SK-N-SH treated with all-trans-retinoic acid at 6 μM for 48 hours (cell line): Measurements from ENCODE around the gene CEP95.
A peak's percentile ranks its signal among the peaks of the same experiment; 100 is the strongest.

Experiments
- ATAC-seq: fragments of 200-7000 bp; cut with Tn5 transposase; 3 replicates; pipeline ENCODE4 v1.9.1; 2020; ENCODE audit warnings: mild to moderate bottlenecking, moderate library complexity
- BACH2 ChIP-seq: fragments of 250-450 bp; sonication (Bioruptor Pico); IDR thresholded peaks from 2 replicates; pipeline ENCODE4 v1.9.0; 2021; ENCODE audit warnings: mild to moderate bottlenecking, borderline replicate concordance
- CREB5 ChIP-seq: fragments of 250-450 bp; sonication (Bioruptor Pico); IDR thresholded peaks from 2 replicates; pipeline ENCODE4 v1.5.1; 2020; ENCODE audit warnings: low read depth, mild to moderate bottlenecking, moderate library complexity
- ESRRG ChIP-seq: fragments of 250-450 bp; sonication (Bioruptor Pico); IDR thresholded peaks from 2 replicates; pipeline ENCODE4 v1.6.1; 2021; ENCODE audit warnings: mild to moderate bottlenecking
- ISL1 ChIP-seq: fragments of 250-450 bp; sonication (Bioruptor Pico); IDR thresholded peaks from 2 replicates; pipeline ENCODE4 v2.1.2; 2022; ENCODE audit warnings: mild to moderate bottlenecking, moderate library complexity
- POU6F1 ChIP-seq: fragments of 250-450 bp; sonication (Bioruptor Pico); IDR thresholded peaks from 2 replicates; pipeline ENCODE4 v1.8.0; 2021; ENCODE audit warnings: low read depth, mild to moderate bottlenecking, moderate library complexity, borderline replicate concordance
- RARB ChIP-seq: fragments of 250-450 bp; sonication (Bioruptor Pico); IDR thresholded peaks from 2 replicates; pipeline ENCODE4 v1.8.0; 2021; ENCODE audit warnings: mild to moderate bottlenecking, moderate library complexity
- SNAI2 ChIP-seq: fragments of 250-450 bp; sonication (Bioruptor Pico); IDR thresholded peaks from 2 replicates; pipeline ENCODE4 v1.5.0; 2020; ENCODE audit warnings: mild to moderate bottlenecking, moderate library complexity
- ZC3H10 ChIP-seq: fragments of 250-450 bp; sonication (Bioruptor Pico); IDR thresholded peaks from 2 replicates; pipeline ENCODE4 v1.5.1; 2021; ENCODE audit warnings: mild to moderate bottlenecking, moderate library complexity
- ZFP3 ChIP-seq: fragments of 250-450 bp; sonication (Bioruptor Pico); IDR thresholded peaks from 2 replicates; pipeline ENCODE4 v1.5.0; 2020; ENCODE audit warnings: mild to moderate bottlenecking, moderate library complexity
- ZFP30 ChIP-seq: fragments of 450-650 bp; formaldehyde crosslinking; IDR thresholded peaks from 2 replicates; pipeline ENCODE4 v1.5.0; 2022; ENCODE audit warnings: mild to moderate bottlenecking, moderate library complexity
- ZNF565 ChIP-seq: fragments of 450-650 bp; formaldehyde crosslinking; conservative IDR thresholded peaks from 2 replicates; pipeline ENCODE4 v1.5.0; 2020; ENCODE audit warnings: low read depth, mild to moderate bottlenecking, moderate library complexity
- ZNF8 ChIP-seq: fragments of 450-650 bp; formaldehyde crosslinking; IDR thresholded peaks from 2 replicates; pipeline ENCODE4 v1.5.0; 2020; ENCODE audit warnings: mild to moderate bottlenecking, moderate library complexity
- TF ChIP-seq, protein P1 (sequence below): fragments of 250-450 bp; sonication (Bioruptor Pico); IDR thresholded peaks from 2 replicates; pipeline ENCODE4 v1.5.0; 2020; ENCODE audit warnings: mild to moderate bottlenecking, moderate library complexity
- TF ChIP-seq, protein P2 (sequence below): fragments of 250-450 bp; sonication (Bioruptor Pico); IDR thresholded peaks from 2 replicates; pipeline ENCODE4 v1.8.0; 2020; ENCODE audit warnings: mild to moderate bottlenecking, moderate library complexity, borderline replicate concordance
- TF ChIP-seq, protein P3 (sequence below): fragments of 250-450 bp; sonication (Bioruptor Pico); IDR thresholded peaks from 2 replicates; pipeline ENCODE4 v1.5.1; 2021; ENCODE audit warnings: mild to moderate bottlenecking, moderate library complexity

CEP95 gene

GRCh38 chr17:64505340-64506200 is 1.2 kb upstream of the CEP95 start (continued):
- TF ChIP-seq, protein P1, sequence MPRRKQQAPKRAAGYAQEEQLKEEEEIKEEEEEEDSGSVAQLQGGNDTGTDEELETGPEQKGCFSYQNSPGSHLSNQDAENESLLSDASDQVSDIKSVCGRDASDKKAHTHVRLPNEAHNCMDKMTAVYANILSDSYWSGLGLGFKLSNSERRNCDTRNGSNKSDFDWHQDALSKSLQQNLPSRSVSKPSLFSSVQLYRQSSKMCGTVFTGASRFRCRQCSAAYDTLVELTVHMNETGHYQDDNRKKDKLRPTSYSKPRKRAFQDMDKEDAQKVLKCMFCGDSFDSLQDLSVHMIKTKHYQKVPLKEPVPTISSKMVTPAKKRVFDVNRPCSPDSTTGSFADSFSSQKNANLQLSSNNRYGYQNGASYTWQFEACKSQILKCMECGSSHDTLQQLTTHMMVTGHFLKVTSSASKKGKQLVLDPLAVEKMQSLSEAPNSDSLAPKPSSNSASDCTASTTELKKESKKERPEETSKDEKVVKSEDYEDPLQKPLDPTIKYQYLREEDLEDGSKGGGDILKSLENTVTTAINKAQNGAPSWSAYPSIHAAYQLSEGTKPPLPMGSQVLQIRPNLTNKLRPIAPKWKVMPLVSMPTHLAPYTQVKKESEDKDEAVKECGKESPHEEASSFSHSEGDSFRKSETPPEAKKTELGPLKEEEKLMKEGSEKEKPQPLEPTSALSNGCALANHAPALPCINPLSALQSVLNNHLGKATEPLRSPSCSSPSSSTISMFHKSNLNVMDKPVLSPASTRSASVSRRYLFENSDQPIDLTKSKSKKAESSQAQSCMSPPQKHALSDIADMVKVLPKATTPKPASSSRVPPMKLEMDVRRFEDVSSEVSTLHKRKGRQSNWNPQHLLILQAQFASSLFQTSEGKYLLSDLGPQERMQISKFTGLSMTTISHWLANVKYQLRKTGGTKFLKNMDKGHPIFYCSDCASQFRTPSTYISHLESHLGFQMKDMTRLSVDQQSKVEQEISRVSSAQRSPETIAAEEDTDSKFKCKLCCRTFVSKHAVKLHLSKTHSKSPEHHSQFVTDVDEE: peak; percentile 83
- peak; percentile 59; the same call in 1 of the 2 replicates for TF ChIP-seq CREB5 (CRISPR knock-in tag)
- no peak for TF ChIP-seq ISL1
- TF ChIP-seq ZNF565 (CRISPR knock-in tag): 0 out of 2 replicates have a peak, but pooled peaks have one; percentile 77
- peak; percentile 95 for TF ChIP-seq ESRRG (CRISPR knock-in tag)
- TF ChIP-seq, protein P2, sequence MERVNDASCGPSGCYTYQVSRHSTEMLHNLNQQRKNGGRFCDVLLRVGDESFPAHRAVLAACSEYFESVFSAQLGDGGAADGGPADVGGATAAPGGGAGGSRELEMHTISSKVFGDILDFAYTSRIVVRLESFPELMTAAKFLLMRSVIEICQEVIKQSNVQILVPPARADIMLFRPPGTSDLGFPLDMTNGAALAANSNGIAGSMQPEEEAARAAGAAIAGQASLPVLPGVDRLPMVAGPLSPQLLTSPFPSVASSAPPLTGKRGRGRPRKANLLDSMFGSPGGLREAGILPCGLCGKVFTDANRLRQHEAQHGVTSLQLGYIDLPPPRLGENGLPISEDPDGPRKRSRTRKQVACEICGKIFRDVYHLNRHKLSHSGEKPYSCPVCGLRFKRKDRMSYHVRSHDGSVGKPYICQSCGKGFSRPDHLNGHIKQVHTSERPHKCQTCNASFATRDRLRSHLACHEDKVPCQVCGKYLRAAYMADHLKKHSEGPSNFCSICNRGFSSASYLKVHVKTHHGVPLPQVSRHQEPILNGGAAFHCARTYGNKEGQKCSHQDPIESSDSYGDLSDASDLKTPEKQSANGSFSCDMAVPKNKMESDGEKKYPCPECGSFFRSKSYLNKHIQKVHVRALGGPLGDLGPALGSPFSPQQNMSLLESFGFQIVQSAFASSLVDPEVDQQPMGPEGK: peak; percentile 47; the same call in 1 of the 2 replicates
- peak; percentile 74; the same call in 1 of the 2 replicates for TF ChIP-seq SNAI2 (CRISPR knock-in tag)

GRCh38 chr17:64506201-64506575 is 589 bp upstream of the CEP95 start, which contains the start of gene DDX5:
TSS of gene DDX5 (minus strand) at chr17:64506289. CDS start at chr17:64506119, 170 bp downstream.
- peak; percentile 65 for ATAC-seq

More at GRCh38 chr17:64506201-64506575, 589 bp upstream of the CEP95 start, which contains the start of gene DDX5:
- TF ChIP-seq, protein P1: no peak
- TF ChIP-seq ISL1: no peak
- no peak for TF ChIP-seq ZFP30 (CRISPR knock-in tag)
- TF ChIP-seq, protein P3, sequence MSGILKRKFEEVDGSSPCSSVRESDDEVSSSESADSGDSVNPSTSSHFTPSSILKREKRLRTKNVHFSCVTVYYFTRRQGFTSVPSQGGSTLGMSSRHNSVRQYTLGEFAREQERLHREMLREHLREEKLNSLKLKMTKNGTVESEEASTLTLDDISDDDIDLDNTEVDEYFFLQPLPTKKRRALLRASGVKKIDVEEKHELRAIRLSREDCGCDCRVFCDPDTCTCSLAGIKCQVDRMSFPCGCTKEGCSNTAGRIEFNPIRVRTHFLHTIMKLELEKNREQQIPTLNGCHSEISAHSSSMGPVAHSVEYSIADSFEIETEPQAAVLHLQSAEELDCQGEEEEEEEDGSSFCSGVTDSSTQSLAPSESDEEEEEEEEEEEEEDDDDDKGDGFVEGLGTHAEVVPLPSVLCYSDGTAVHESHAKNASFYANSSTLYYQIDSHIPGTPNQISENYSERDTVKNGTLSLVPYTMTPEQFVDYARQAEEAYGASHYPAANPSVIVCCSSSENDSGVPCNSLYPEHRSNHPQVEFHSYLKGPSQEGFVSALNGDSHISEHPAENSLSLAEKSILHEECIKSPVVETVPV (CRISPR knock-in tag): no peak
- no peak for TF ChIP-seq BACH2 (CRISPR knock-in tag)
- peak; percentile 67; the same call in 1 of the 2 replicates for TF ChIP-seq RARB (CRISPR knock-in tag)
- peak; percentile 11; the same call in 1 of the 2 replicates for TF ChIP-seq CREB5 (CRISPR knock-in tag)
- TF ChIP-seq ZNF8: no peak
- 0 out of 2 replicates have a peak, but pooled peaks have one; percentile 9 for TF ChIP-seq ZC3H10 (CRISPR knock-in tag)
- TF ChIP-seq ESRRG (CRISPR knock-in tag): no peak
- TF ChIP-seq ZFP3: no peak
- no peak for TF ChIP-seq ZNF565 (CRISPR knock-in tag)
- 0 out of 2 replicates have a peak, but pooled peaks have one; percentile 16 for TF ChIP-seq POU6F1 (CRISPR knock-in tag)
- TF ChIP-seq, protein P2: 0 out of 2 replicates have a peak, but pooled peaks have one; percentile 17
